ENCODE results near the gene RUVBL2. TPM values are rescaled to one million over a fixed set of nuclear protein-coding genes. Genes with fewer than 3 reads are reported as not detected.

Gene RUVBL2
- total and polyA plus RNA-seq, 2 of the 4 experiments (the other 2 are of a cell fraction), result 196 to 391 TPM

GRCh38 chr19:49017041-49017665, 23.5 kb downstream of the RUVBL2 start, which contains the start of gene LHB:
Gene LHB (minus strand): TSS chr19:49017091. CDS start chr19:49017081, 10 bp downstream.
- Histone ChIP-seq H3K4ac (ENCODE audit: low read depth, low read length) (no peak within 1 kb of the TSS), H3K4me1 (ENCODE audit: control insufficient read depth, insufficient read depth, low read length) (peaks cover 5% of the 10 kb centered on the region; the same call in 1 of the 2 replicates), H3K9ac (ENCODE audit: low read depth, low read length) (no peak within 1 kb of the TSS), H2AFZ (replicated peaks; ENCODE audit: low read length, poor library complexity) (peak within 1 kb of the TSS; percentile 78), H3K4me3 (ENCODE audit: insufficient read depth, low read depth, low read length) (peak within 1 kb of the TSS; percentile 32), H3K4me2 (ENCODE audit: low read depth, low read length) (peak within 1 kb of the TSS; percentile 93), H4K5ac (ENCODE audit: low read depth, low read length) (no peak within 1 kb of the TSS), H3K27me3 (ENCODE audit: control insufficient read depth, insufficient read depth, low read length) (peaks cover 2% of the 10 kb centered on the region; the same call in 1 of the 2 replicates), H2BK120ac (ENCODE audit: low read depth, low read length) (no peak within 1 kb of the TSS), H3K36me3 (ENCODE audit: control insufficient read depth, insufficient read depth, low read length) (peaks cover 31% of the 10 kb centered on the region), H4K20me1 (ENCODE audit: insufficient read depth, low read length) (no peaks in the 10 kb centered on the region; the same call in 1 of the 2 replicates), H3K23ac (ENCODE audit: low read depth, low read length) (no peak within 1 kb of the TSS), H2AK5ac (ENCODE audit: low read depth, low read length) (no peak within 1 kb of the TSS), H3K18ac (ENCODE audit: low read depth, low read length) (no peak within 1 kb of the TSS), H3K56ac (ENCODE audit: extremely low read depth, insufficient read depth, low read length) (no peak within 1 kb of the TSS; the same call in 1 of the 2 replicates), H3K9me3 (ENCODE audit: control insufficient read depth, insufficient read depth, low read length) (no peaks in the 10 kb centered on the region), H3K79me1 (ENCODE audit: low read depth in 1 of 2, low read length in 2 of 2) (peaks cover 0 to 3% of the 10 kb centered on the region in 2 experiments; a peak in 1 of 4 replicates), H3K9me1 (ENCODE audit: insufficient read depth, low read length) (0 out of 2 replicates have a peak, but pooled peaks cover 3% of the 10 kb centered on the region), H4K8ac (ENCODE audit: low read depth in 2 of 2, low read length in 2 of 2) (peak within 1 kb of the TSS in 1 of 2 experiments; percentile 67; a peak in 1 of 4 replicates), H4K91ac (ENCODE audit: insufficient read depth, low read depth, low read length) (no peak within 1 kb of the TSS), H2AK9ac (replicated peaks; ENCODE audit: low read depth, low read length, poor library complexity) (peak within 1 kb of the TSS; percentile 60), H3K14ac (replicated peaks; ENCODE audit: low read depth, low read length) (no peak within 1 kb of the TSS), H2BK15ac (ENCODE audit: low read depth, low read length) (no peak within 1 kb of the TSS), H3K27ac (ENCODE audit: insufficient read depth, low read length) (no peak within 1 kb of the TSS), H2BK20ac (ENCODE audit: low read depth, low read length) (no peak within 1 kb of the TSS), H2BK5ac (ENCODE audit: low read depth, low read length, poor library complexity, severe bottlenecking) (no peak within 1 kb of the TSS)
- intact Hi-C loops (cut with micrococcal nuclease) (no loop called here), in situ Hi-C loops (cut with MboI; ENCODE audit: low sequenced_read_pairs) (no loop called here), dilution Hi-C loops (cut with HindIII; ENCODE audit: low sequenced_read_pairs, unreplicated experiment) (no loop called here)
- CTCF ChIA-PET, result interaction anchor here (1.2 to 1.5 kb wide), 2 partner anchors 24 to 39 kb away, joined by 4 to 5 read pairs; partner anchors contain the start of genes GYS1 and RUVBL2
- TF ChIP-seq CEBPB (IDR thresholded peaks at IDR 0.05; ENCODE audit: low read depth, low read length), result no peak
- TF ChIP-seq RFX5 (IDR thresholded peaks at IDR 0.05; ENCODE audit: low read depth, low read length), result no peak
- no peak for TF ChIP-seq NFE2L2 (IDR thresholded peaks at IDR 0.05; ENCODE audit: low read depth, low read length)
- no peak for TF ChIP-seq RCOR1 (IDR thresholded peaks at IDR 0.05; ENCODE audit: insufficient replicate concordance, low read length)
- no peak for TF ChIP-seq CTCF (conservative IDR thresholded peaks at IDR 0.05; ENCODE audit: low read depth, low read length)
- POLR2A ChIA-PET (ENCODE audit: unreplicated experiment), result no interaction called here
- no TSS peak for BruUV-seq (replicated peaks)
- DNase-seq, result no peak
- no peak for ATAC-seq (ENCODE audit: low read depth)
- WGBS, 2 experiments (ENCODE audit: extremely low coverage in 2 of 2, insufficient read length in 1 of 2), result 80% methylated on average over 2 of the region's 17 CpGs; no CpG with 5 or more reads in 1 of the 2 experiments

All from IMR-90 (cell line).